NAMALWA (cell line): ENCODE results near the gene SPHK1.

Experiments used
- DNase-seq: peaks from one replicate; pipeline ENCODE4 v3.0.0-alpha.2; 2015; ENCODE audit warnings: low spot score

SPHK1 gene

DNA sequence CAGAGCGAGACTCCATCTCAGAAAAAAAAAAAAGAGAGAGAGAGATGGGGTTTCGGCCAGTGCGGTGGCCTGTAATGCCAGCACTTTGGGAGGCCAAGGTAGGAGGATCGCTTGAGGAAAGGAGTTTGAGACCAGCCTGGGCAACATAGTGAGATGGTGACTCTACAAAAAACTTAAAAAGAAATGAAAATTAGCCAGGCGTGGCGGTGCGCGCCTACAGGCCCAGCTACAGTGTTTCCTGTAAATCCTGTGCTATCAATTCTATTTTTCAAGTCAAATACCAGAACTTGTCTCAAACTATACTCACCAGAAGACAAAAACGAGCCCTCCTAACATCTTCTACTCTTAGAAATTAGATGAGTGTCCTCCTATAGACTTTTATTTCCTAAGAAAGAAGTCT, 49.3 kb downstream of the SPHK1 start:
- DNase-seq, result no peak

GRCh38 chr17:76434870-76435269, 50.5 kb downstream of the SPHK1 start:
- DNase-seq, result no peak

DNA sequence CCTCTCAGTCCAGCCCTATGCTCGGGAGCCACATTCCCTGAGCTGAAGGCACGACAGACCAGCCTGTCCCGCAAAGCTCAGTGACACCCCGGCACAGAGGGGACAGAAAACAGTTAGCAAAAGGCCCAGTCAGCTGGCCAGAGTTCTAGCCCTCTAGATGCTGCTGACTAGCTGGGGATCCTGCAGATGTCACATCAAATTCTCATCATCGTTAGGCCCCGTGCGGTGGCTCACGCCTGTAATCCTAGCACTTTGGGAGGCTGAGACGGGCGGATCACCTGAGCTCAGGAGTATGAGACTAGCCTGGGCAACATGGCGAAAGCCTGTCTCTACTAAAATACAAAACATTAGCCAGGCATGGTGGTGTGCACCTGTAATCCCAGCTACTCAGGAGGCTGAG, 51.3 kb downstream of the SPHK1 start:
- no peak for DNase-seq
